ENCODE results near the gene PDCD10. TPM values are rescaled to one million over a fixed set of nuclear protein-coding genes. Genes with fewer than 3 reads are reported as not detected.

PDCD10 gene
- total RNA-seq, result 34.3 to 36.9 TPM (median 35.3 TPM) in 3 replicates

DNA sequence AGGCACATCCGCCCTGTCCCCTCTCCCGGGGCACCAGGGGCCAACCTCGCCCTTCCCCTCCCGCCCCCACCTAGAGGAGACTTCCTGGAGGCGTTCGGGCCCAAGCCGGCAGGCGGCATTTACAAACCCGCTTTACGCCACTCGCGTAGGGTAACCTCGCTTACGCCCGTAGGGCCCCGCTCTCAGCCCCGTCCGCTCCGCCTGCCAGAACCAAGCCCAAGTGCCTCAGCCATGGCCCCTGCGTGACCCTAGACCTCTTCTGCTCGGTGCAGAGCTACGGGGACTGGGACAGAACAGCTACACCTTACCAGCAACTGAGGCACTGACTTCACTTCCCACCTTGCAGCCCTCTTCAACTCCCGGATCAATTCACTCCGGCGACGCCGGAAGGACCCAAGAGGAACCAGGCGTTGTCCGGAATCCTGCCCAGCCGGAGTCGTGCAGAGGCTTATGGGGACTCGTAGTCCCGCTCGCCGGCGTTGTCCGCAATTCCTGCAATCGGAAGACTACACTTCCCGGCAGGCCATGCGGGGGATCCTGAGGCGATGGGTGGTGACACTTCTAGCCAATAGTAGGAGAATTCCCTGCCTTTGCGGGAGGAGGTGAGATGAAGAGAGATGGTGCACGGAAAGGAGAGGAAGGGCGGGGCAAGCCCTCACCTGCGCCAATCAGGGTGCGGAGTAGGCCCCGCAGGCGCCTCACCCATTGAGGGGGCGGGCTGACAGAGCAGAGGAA lies at the start of gene PDCD10:
Gene PDCD10, minus strand, starts transcription at position 395 of the 735 bp plus-strand sequence. CDS start 14,735 bp downstream, outside the sequence.
- H3K27me3 Mint-ChIP-seq (ENCODE audit: low read depth), result peaks cover 16% of the 10 kb centered on the region
- peaks cover 17% of the 10 kb centered on the region for H3K4me1 Mint-ChIP-seq
- no peaks in the 10 kb centered on the region for H3K36me3 Mint-ChIP-seq
- no peaks in the 10 kb centered on the region for H3K9me3 Mint-ChIP-seq
- peak; percentile 95 for DNase-seq (ENCODE audit: low spot score in 2 of 2, unreplicated experiment in 2 of 2)
- H3K4me3 Mint-ChIP-seq, result no peak within 1 kb of the TSS
- no peak for TF ChIP-seq CTCF (IDR thresholded peaks at IDR 0.05; ENCODE audit: unreplicated experiment)
- no peak within 1 kb of the TSS for H3K27ac Mint-ChIP-seq

DNA sequence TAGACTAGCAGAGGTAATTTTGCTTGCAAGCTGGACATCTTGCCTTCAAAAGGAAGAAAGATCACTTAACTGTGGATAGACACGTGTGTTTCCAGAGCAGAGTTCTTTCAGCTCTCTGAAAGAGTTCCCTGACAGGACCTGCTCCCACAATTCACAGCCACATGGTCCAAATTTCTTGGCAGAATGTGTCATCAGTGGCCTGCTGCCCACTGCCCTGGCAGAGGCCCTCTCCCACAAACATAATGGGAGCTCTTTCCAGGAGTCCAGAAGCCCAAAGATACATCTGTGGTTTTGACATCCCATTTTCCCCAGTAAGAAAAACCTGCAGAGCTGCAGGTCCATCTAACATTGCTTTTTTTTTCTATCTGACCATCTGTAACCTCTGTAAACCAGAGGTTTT lies 49.1 kb upstream of the PDCD10 start:
- Mint-ChIP-seq H3K4me3 (no peak overlapping the region), H3K9me3 (no peaks in the 10 kb centered on the region), H3K36me3 (no peaks in the 10 kb centered on the region), H3K27me3 (ENCODE audit: low read depth) (peaks cover 13% of the 10 kb centered on the region), H3K27ac (no peak overlapping the region), H3K4me1 (peaks cover 8% of the 10 kb centered on the region)
- no peak for DNase-seq (ENCODE audit: low spot score in 2 of 2, unreplicated experiment in 2 of 2)
- no peak for TF ChIP-seq CTCF (IDR thresholded peaks at IDR 0.05; ENCODE audit: unreplicated experiment)

DNA sequence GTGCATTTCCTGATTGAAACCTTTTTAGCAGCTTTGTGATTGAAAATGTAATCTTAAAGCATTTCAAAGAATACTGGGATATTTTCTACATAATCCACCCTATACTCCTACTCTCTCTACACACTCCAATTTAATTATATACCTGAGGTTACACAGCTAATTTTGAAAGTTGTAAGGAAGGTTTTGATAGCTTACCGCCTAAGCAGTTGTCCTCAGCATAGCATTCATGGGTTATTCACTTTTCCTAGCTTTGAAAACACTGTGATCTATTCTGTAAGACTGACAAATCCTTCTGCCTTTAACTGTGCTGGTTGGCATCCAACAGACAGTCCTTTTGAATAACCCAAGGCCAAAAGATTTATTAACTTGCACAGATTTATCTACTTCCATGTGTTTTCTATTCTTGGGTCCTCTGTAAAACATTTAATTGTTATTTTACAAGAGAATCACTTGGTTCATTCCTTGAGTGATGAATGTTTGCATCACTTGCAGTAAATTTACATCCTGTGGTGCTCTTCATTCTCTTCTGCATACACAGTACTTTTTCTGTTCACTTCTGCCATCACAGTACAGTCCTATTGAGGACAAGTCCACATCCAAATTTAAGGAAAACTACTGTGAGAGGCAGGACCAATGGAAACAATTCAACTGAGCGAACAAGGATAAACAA lies 45.7 kb upstream of the PDCD10 start:
- peaks cover 6% of the 10 kb centered on the region for H3K36me3 Mint-ChIP-seq
- H3K4me1 Mint-ChIP-seq, result peaks cover 12% of the 10 kb centered on the region
- H3K27me3 Mint-ChIP-seq (ENCODE audit: low read depth), result peaks cover 11% of the 10 kb centered on the region
- TF ChIP-seq CTCF (IDR thresholded peaks at IDR 0.05; ENCODE audit: unreplicated experiment), result no peak
- no peak for DNase-seq (ENCODE audit: low spot score in 2 of 2, unreplicated experiment in 2 of 2)
- no peak overlapping the region for H3K4me3 Mint-ChIP-seq
- H3K9me3 Mint-ChIP-seq, result peaks cover 16% of the 10 kb centered on the region
- no peak overlapping the region for H3K27ac Mint-ChIP-seq

DNA sequence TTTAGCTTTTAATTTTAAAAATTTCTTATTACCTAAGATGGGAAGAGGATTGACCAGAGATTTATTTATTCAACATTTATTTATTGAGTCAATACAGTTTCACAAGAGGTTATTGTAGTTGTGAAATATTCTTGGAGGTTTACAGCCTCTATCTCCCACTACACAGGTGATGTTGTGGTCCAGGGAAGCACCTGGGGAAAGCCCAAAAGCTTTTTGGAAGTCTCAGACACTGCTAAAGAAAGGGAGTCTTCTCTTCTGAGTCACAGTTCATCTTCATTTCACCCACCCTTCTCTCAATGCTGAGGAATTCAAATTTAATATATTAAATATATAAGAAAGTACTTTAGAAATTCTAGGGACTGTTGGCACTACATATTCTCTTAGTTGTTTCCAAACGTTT lies 42.7 kb upstream of the PDCD10 start:
- peaks cover 16% of the 10 kb centered on the region for H3K9me3 Mint-ChIP-seq
- H3K36me3 Mint-ChIP-seq, result peaks cover 6% of the 10 kb centered on the region
- no peak overlapping the region for H3K27ac Mint-ChIP-seq

GRCh38 chr3:167776066-167776685 lies 41.5 kb upstream of the PDCD10 start:
- TF ChIP-seq CTCF (IDR thresholded peaks at IDR 0.05; ENCODE audit: unreplicated experiment), result no peak
- DNase-seq (ENCODE audit: low spot score in 2 of 2, unreplicated experiment in 2 of 2), result peak in 1 of 2 experiments; percentile 39
- Mint-ChIP-seq H3K36me3 (peaks cover 6% of the 10 kb centered on the region), H3K27me3 (ENCODE audit: low read depth) (peaks cover 23% of the 10 kb centered on the region), H3K27ac (peak overlapping the region; percentile 9), H3K4me3 (no peak overlapping the region), H3K4me1 (peaks cover 17% of the 10 kb centered on the region), H3K9me3 (peaks cover 16% of the 10 kb centered on the region)

More for the DNA sequence above, 42.7 kb upstream of the PDCD10 start:
- DNase-seq (ENCODE audit: low spot score in 2 of 2, unreplicated experiment in 2 of 2), result no peak
- H3K4me1 Mint-ChIP-seq, result peaks cover 17% of the 10 kb centered on the region
- H3K4me3 Mint-ChIP-seq, result no peak overlapping the region
- no peak for TF ChIP-seq CTCF (IDR thresholded peaks at IDR 0.05; ENCODE audit: unreplicated experiment)
- H3K27me3 Mint-ChIP-seq (ENCODE audit: low read depth), result peaks cover 15% of the 10 kb centered on the region
